GM18951 (cell line): ENCODE results near the gene CNST.
"Not testable (repeated sequence)": the region's sequence is repeated elsewhere in the genome, so short reads cannot be mapped to it uniquely, and the experiment has no call there.

ENCODE experiments used
- POLR2A ChIP-seq: IDR thresholded peaks from 4 replicates; pipeline ENCODE4 v1.6.1; 2011; ENCODE audit warnings: mild to moderate bottlenecking; ENCODE audit not compliant: insufficient read length, insufficient read depth; ENCODE audit errors: extremely low read depth
- in situ Hi-C: fragments of 300-500 bp; cut with MboI; formaldehyde crosslinking; loops from one replicate; pipeline ENCODE4 v1.12.0; 2022; ENCODE audit warnings: low sequenced_read_pairs, mixed read lengths, inconsistent platforms; ENCODE audit not compliant: unreplicated experiment

CNST gene

DNA sequence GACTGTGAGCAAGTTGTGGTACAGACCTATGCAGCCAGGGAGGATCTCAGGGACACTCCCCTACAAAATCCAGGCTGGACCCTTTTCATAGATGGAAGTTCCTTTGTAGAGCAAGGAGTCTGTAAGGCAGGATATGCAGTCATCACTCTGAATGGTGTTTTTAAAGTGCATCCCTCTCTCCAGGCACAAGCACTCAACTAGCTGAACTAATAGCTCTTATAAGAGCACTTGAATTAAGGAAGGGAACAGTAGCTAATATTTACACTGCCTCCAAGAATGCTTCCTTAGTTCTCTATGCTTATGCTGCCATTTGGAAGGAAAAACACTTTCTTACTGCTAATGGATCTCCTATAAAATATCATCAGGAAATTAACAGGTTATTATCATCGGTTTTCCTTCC is 32.1 kb upstream of the CNST start:
- no peak for TF ChIP-seq POLR2A

DNA sequence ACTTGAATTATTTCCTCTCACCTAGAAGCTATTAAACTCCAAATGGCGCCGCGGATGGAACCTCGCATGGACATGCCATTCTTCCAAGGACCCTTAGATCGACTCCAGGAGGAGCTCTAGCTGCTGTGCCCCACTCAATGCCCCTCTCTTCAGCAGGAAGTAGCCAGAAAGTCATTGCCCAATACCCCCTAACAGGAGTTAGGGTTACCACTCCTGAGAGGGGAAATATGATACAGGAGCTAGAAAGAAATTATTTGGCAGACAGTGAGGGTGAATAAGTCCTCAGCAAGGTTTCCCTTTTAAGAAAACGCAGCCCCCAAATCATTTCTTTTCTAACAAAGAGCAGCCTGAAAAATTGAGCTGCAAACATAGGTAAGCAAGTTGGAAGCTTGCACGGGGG is 28.8 kb upstream of the CNST start:
- in situ Hi-C loops = no loop called here
- TF ChIP-seq POLR2A = no peak

More for the DNA sequence above, 32.1 kb upstream of the CNST start:
- in situ Hi-C loops = no loop called here

DNA sequence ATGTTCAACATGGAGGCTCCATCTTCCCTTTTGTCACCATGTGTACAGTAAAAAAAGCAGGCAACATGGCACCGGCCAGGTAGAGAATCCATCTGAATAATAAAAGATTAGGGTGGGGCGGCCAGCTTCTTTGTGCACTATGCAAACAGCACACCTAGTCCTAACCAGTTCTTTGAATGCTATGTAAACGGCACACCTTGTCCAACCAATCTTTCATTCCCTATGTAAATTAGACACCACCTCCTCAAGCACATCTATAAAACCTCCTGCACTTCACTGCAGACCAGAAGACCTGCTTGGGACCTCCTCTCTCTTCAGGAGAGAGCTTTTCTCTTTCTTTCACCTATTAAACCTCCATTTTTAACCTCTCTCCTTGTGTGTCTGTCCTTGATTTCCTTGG is 28.4 kb upstream of the CNST start:
- in situ Hi-C loops = no loop called here
- TF ChIP-seq POLR2A = no peak

DNA sequence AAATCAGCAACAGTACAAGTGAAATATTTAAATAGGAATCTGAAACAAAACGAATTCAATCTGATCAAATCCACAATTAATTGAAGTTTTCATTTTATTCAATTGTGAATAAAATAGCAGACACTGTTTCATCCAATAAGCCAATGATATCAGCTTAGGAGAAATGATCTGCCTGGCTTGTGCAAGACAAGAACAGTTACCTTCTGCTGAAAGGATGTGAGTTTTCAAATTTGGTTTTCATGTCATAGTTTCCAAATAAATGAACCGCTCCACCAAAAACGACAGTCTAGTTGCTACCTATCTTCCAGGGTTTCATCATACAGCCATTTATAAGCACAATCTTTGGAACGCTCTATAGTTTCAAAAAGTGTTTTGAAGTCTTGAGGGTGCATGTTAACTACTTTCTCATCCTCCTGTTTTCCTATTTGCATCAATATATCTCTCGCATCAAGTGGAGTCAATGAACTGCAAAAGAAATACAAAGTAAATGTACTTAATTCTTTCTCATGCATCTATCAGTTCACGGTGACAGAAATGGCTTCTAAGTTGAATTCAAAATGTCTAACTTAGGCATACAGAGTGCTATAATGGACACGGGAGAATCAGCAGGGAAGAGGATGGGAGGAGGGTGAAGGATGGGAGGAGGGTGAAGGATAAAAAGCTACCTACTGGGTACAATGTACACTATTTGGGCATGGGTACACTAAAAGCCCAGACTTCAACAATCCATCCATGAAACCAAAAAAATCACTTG is 25.3 kb upstream of the CNST start:
- in situ Hi-C loops = no loop called here
- TF ChIP-seq POLR2A = no peak

DNA sequence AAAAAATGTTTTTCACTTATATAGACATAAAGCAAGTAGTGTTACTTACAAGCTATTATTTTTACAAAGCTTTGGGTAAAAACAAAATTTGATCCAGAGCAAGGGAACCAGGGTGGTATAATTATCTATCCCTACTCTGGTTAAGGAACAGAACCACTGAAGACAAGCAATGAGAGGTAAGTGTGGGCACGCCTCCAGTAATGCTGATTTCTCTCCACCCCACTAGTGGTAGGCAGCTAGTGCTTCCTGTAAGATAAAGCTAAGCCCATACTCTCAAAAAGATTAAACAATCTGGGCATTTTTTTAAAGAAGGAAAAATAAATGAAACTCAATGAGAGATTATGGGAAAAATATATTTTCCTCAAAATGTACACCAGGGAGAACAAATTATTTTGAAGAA is 22.3 kb upstream of the CNST start:
- TF ChIP-seq POLR2A = no peak

DNA sequence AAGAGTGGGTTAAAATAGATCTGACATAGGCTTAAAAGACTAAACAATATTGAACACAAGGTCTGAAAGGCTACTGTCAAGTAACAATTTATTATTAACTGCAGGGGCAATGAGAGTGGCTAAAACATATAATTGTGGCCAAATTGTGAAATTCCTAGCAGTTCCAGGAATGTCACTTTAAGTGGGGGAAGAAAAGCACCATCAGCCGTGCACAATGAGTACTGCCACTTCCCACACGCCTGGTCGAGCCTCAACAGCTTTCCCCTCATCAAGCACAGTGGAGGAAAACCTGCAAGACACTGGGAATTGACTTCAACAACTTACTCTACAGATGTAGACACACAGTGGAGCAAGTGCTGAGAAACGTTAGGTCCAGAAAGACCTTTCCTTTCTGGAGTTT is 16.6 kb upstream of the CNST start:
- no peak for TF ChIP-seq POLR2A
- in situ Hi-C loops = no loop called here

More for the DNA sequence above, 22.3 kb upstream of the CNST start:
- in situ Hi-C loops = no loop called here

DNA sequence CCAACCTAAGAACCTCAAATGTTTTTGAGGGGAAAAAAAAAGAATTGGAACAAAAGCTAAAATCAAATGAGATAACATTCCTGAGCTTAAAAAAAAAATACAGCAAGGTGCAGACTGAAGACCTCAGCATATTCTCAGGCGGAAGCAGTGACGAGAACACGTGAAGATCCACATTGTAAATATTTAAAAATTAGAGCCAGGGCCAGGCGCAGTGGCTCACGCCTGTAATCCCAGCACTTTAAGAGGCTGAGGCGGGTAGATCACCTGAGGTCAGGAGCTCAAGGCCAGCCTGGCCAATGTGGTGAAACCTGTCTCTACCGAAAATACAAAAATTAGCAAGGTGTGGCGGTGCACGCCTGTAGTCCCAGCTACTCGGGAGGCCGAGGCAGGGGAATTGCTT is 15.9 kb upstream of the CNST start:
- no peak for TF ChIP-seq POLR2A
- in situ Hi-C loops = no loop called here

DNA sequence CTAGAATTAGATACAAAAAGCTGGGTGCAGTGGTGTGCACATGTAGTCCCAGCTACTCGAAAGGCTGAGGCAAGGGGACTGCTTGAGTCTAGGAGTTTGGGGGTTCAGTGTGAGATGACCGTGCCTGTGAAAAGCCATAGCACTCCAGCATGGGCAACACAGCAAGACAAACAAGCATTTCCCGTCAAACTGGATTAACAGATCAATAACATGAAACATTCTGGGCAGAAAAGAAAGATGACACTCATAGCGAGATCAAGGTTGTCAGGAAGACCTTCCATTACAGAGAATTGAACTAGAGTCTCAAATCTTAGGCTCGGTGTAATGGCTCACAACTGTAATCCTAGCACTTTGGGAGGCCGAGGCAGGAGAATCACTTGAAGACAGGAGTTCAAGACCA is 14.1 kb upstream of the CNST start:
- in situ Hi-C loops = no loop called here
- TF ChIP-seq POLR2A = no peak

DNA sequence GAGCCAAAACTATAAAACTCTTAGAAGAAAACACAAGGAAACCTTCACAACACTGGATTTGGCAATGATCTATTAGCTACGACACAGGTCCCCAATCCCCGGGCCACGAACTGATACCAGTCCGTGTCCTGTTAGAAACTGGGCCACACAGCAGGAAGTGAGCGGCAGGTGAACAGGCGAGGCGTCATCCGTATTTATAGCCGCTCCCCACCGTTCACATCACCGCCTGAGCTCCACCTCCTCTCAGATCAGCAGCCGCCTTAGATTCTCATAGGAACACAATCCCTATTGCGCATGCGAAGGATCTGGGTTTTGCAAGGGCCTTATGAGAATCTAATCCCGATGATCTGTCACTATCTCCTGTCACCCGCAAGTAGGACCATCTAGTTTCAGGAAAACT is 12.1 kb upstream of the CNST start:
- TF ChIP-seq POLR2A = no peak
- in situ Hi-C loops = no loop called here

DNA sequence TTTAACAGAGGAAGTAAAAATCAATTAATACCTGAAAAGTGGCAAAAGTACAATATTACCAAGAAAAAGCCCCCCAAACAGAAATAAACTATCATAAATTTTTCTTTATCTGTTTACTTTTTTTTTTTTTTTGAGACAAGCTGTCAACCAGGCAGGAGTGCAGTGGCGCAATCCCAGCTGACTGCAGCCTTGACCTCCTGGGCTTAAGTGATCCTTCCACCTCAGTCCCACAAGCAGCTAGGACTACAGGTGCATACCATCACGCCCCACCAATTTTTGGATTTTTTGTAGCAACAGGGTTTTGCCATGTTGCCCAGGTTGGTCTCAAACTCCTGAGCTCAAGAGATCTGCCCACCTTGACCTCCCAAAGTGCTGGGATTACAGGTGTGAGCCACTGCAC is 8.2 kb upstream of the CNST start:
- TF ChIP-seq POLR2A = no peak
- in situ Hi-C loops = no loop called here

DNA sequence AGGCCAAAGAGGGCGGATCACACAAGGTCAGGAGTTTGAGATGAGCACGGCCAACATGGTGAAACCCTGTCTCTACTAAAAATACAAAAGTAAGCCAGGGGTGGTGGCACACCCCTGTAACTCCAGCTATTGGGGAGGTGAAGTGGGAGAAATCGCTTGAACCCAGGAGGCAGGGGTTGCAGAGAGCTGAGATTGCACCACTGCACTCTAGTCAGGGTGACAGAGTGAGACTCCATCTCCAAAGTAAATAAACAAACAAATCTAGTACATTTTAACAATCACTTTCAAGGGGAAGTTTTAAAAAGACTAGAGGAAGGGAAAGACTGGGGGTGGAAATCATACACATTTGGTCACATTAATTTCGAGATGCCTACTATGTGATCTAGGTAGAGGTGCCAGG is 6.9 kb upstream of the CNST start:
- in situ Hi-C loops = no loop called here
- TF ChIP-seq POLR2A = no peak

DNA sequence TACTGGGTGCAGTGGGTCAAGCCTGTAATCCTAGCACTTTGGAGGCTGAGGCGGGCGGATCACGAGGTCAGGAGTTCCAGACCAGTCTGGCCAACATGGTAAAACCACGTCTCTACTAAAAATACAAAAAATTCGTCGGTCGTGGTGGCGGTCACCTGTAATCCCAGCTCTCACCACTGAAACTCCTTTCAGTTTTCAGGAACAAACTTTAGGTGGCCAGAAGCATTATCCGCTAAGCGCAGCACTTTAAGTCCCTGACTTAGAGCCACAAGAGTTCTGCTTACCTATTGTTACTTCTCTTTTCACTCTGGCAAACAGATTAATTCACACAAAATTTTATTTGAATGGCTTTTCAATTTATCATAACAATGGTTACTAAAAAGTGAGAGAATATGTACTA is 5.4 kb upstream of the CNST start:
- in situ Hi-C loops = not testable (repeated sequence)

DNA sequence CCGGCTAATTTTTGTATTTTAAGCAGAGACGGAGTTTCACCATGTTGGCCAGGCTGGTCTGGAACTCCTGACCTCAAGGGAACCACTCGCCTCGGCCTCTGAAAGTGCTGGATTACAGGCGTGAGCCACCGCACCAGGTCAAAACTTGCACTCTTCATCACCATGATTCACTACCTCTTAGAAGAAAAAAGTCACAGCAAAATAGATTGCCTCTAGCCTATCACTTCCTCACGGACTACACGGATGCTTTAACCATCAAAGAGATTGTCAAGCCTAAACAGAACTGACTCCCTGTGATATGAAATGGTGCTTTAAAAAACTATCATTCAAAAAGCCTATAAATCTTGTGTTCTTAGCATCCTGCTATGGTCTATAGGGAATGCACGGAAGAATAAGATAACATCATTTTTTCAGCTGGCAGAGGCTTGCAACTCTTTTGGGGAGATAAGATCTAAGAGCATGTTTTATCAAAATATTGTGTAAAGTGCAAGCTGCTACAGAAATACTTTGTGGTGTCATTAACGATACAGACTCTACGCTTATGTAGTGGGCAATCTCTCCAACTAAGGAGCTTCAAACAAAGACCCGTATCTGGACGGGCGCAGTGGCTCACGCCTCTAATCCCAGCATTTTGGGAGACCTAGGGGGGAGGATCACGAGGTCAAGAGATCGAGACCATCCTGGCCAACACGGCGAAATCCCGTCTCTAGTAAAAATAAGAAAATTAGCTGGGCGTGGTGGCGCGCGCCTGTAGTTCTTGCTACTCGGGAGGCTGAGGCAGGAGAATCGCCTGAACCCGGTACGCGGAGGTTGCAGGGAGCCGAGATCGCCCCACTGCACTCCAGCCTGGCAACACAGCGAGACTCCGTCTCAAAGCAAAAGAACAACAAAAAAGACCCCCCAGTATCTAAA is 1.2 kb upstream of the CNST start:
- in situ Hi-C loops = no loop called here
- TF ChIP-seq POLR2A = no peak

DNA sequence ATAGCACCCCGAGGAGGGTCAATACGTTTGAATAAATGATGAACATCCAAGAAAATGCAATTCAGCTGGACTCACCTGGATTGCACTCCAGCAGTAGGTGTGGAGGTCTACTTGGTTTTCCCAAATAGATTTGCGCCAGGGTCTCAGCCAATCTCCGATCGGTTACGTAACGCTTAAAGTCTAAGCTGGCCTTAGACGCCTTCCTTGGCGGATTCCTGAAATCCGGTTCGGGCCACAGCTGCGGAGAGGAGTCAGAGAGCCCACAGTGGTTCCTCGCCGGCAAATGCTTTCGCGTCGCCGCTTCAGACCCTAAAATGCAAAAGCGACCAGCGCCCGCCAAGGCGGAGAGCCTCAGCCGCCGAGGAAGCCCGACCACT is 517 bp upstream of the CNST start:
- TF ChIP-seq POLR2A = no peak
- in situ Hi-C loops = no loop called here
